NCI-H446 (cell line): ENCODE measurements around the gene CHN1.

Experiments used
- DNase-seq, 2 experiments: peaks; one replicate each; lab custom pipeline; 2025; lab: John Stamatoyannopoulos, UW

Gene CHN1

DNA sequence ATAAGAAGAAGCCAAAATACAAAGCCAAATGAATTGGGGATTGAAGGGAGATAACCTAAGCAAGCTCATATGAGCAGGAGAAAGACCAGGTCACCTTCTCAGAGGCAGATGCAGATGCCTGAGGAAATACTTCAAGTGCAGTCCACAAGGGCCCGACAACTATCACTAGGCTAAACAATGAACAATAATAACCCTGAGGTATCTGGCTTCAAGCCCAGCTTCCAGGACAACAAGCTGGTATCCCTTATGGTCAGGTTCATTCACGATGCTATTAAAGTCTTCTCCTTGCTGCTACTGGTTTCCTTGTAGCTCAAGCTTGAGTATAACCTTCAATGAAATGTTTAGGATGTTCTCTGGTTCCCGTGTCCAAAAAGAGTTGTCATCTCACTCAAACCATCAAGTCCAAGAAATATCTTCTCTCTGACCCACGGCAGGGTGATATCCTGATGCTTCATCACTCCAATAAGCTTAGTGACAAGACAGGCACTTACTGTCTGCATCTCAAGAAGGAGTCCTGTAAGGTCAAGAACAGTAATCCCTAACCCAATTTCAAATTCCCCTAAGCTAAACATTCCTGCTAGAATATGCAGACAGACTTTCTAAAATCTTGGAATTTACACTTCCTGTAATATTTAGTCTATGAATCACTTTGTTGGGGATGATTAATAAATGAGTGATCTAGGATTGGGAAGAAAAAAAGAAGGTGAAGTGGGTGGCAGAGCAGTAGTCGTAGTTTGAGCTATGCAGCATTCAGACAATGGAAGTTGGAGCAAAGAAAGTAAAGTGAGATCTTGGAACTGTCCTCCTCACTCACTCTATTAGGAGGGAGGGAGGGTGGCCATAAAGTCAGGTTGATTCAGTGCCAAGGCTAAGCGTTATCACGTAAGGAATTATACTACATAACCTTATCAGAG, 33.1 kb downstream of the CHN1 start:
- peak in 1 of 2 experiments; percentile 8 for DNase-seq

DNA sequence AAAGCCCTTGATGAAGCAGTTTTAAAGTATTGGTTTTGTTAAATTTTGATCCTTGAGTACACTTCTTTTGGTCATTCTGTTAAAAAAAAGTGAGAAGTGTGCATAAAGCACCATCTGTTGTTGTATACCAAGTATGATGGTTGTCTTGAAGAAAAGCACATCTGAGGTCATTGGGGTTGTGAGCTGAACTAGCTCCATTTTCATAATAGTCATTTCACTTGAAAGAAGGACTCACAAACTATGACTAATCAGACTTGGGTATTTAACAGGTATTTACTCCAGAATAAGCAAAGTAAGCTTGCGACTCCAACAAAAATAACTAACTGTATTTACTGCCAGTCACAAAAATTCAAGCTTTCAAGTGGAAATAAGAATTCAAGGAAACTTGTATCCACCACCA, 35.1 kb downstream of the CHN1 start:
- DNase-seq = no peak

DNA sequence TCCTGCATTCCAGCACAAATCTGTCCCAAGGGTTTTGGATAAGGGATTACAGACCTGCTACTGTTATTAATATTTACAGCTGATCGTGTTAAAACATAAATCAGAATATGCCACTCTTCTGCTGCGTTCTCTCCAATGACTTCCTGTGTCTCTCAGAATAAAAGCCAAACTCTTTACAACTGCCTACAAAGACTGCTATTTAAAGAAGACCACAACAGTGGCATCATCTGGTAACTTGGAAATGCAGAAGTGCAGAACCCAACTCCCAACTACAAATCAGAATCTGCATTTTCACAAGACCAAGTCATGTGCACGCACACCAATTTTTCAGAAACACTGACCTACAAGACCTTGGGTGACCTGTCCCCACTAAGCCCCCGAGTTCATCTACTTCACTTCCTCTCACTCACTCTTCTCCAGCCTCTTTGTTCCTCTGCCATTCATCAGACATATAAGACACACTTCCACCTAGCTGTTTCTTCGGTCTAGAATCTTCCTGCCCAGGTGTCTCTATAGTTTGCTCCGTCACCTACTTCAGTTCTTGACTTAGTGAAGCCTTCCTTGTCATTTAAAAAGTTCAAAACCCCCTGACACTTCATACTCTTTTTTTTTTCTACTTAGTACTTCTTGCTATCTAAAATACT, 36.0 kb downstream of the CHN1 start:
- no peak for DNase-seq

DNA sequence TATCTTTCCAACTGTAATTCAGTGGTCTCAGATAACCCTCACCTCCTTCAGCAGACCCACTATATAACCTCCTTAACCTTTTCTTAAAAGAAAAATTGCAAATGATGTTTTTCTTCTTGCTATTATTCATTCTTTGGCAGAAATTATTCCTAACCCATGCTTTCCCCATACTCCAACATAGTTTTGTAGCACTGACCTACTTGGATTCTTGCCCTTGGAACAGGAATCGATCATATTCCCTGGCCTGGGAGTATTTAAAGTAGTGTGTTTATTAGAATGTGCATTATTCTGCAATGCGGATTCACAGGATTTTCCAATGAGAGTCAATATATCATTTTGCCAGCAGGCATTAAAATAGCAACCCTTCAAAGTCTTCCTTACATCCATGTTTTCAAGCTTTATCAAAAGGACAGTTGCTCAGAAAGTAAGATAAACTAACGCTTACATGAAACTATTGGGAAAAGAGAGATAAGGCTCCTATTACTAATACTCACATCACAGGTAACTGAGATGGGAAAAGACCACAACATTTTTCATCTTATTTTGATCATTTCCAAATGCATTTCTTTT, 37.4 kb downstream of the CHN1 start:
- DNase-seq = no peak

DNA sequence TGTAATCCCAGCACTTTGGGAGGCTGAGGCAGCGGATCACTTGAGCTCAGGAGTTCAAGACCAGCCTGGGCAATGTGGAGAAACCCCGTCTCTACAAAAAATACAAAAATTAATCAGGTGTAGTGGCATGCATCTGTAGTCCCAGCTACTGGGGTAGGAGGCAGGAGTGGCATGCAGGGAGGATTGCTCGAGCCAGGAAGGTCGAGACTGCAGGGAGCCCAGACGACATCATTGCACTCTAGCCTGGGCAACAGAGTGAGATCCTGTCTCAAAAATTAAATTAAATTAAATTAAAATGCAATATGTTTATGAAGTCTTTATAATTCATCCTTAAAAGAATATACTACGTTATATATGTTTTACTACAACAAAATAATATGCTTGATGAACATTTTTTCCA, 38.1 kb downstream of the CHN1 start:
- DNase-seq = no peak

DNA sequence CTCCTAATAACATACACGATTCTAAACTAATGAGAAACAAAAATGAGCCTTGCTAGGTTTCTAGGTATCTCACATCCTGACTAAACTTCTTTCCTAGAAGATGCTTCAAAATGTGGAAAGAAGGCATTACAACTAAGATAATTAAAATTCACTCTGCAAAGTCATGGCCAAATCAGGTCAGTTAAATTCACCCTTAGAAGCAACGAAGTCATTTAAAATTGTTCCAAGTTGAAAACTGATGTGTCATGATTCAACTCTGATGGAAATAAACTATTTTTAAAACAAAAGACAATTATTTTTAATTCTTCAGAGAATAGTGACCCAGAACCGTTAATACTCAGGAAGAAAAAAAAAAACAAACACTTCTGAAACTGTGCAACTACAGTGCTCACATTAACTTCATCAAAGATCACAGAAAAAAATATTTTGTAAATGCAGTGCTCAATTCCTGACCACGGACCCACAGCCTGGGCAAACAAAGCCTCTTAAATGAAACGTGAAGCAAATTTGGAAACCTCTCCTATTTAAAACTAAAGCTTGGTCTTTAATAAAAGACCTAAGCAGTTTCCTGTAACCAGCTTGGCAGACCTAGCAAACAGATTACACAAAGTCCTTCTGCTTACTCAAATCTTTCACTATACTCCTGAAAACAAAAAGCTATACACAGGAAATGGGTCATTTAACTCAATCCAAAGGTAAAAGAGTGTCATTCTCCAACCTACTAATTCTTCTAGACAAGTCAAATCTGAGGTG, 39.0 kb downstream of the CHN1 start:
- peak in 1 of 2 experiments; percentile 38 for DNase-seq

DNA sequence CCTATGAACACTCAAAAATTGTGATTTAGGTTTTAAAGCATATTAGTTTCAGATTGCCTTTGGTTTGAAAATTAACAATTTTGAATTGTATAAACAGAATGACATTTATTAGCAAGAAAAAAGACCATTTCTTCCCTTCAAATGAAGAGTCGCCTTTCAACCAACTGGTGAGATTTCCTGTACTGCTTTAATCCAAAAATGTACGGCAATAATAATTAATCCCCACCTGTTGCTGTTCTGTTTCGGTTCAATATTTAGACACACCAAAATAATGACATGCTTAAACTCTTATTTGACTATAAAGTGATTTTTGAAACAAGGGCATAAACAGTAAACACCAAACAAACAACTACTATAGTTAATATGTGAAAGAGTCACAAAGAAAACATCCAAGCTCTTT, 39.6 kb downstream of the CHN1 start:
- DNase-seq = no peak

DNA sequence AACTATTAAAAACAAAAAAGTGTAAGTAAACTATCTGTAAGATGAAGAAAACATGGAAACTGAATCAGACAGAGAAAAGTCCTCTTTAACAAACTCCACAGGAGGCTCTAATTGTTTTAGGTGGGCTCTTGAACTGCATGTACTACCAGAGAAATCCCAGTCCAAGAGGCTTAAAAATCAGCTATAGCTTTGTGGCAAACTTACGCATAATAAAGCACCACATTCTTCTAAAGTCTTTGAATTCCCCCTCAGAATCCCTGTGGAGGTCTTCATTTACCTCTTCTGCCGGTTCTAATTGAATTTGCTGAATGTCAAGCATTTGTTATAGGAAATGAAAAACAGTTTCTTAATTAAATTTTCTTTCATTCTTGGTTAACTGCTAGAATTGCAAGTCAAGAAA, 40.8 kb downstream of the CHN1 start:
- no peak for DNase-seq

DNA sequence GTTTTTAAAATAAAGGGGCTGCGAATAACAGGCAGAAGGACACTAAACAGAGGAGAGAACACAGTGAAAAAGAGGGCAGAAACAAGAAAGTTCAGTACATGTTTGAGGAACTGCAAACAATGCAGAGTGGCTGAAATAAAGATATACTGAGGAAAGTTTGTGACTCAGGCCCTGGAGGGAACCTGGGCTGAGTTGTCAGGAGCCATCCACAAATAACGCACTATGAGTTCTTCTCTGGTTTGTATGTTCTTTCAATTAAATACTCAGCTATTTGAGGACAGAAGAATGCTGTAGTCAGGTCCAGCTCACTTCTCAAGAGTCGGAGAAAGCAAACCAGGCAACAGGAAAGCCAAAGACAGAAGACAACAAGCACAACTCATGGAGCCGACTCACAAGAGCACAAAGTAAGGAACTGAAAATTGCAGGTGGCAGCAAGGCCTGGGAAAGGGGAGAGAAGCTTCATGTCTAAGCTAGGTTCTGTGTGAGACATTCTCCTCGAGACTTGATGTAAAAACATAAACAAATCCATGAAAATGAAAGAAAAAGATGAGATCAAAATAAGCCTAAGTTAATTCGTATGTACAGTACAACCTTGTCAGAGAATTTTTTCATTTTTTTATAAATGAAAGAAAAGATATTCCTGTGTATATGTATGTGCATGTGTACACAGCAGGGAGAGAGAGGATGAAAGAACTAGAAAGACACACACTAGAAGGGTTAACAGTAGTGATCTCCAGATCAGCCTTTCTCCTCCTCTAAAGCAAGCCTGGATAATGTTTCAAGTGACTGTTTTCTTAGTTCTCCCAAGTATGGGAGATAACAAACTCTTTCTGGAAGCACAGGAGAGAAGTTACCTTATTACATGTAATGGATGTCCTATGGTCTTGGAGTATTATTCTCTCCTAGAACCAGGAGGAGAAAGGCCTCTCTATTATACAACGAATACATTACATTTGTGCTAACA, 41.5 kb downstream of the CHN1 start:
- DNase-seq = no peak

DNA sequence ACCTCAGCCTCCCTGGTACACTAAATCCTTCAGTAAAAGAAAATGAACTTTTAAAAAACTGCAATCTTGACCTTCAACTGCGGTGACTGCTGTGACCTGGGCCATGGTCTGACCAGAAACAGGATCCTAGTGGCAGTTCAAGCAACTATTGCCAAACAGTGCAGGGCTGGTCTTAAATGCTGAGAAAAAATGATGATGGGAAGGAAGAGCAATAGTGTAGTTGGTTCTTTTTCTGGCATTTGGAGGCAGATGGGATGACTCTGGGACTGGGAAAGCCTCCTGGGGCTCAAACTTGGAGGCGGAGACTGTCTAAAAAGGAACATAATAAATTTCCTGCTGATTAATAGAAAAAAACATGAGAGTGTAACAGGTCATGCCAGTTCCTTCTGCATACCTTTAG, 45.4 kb downstream of the CHN1 start:
- DNase-seq = no peak

DNA sequence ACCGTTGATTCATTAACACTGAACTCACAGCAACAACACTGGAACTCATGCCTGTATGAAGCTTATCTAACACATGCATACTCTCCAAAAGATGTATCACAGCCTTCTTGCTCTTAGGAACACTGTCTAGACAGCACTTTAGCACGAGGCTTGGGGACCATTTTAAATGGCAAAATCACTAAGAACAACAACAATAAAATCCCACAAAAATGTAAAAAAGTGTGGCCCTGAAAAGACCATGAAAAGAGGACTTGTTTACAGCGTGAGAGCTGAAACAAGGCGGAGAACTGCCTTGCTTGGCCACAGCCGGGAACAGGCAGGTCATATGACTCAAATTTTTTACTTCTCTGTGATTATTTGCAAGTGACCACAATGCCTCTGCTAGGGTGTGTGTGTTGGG, 48.1 kb downstream of the CHN1 start:
- no peak for DNase-seq

DNA sequence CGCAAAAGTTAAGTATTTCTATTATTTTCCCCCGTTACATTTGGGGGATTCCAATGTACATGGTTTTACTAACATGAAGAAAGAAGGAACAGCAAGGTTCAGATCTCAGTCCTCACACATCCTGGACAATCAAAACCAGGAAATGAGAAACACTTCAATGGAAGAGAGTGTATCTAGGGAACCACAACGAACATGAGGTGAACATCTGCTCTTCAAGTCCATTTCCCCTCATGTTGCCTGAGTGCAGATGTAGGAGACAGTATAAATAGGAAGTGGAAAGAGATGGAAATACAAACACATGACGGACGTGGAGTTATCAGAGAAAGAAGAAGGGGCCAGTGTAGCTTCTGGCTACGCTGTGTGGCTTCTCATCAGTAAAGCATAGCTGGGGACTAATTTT, 52.6 kb downstream of the CHN1 start:
- DNase-seq = no peak

DNA sequence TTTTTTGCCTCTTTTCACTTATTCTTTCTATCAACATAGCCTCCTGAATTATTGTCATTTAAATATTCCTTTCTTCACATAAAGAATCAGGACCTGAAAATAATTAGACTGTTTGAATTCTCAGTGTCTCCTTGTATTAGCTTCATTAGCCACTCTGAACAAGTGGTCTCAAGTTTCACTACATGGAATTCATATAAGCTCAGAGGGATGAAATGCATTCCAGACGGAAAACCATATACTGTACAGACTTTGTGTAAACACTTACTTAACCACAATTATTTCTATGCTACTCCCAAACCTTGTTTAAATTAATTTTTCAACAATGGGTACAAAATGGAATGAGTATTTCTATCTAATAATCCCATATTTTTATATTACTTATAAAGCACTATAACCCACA, 53.4 kb downstream of the CHN1 start:
- DNase-seq = no peak

DNA sequence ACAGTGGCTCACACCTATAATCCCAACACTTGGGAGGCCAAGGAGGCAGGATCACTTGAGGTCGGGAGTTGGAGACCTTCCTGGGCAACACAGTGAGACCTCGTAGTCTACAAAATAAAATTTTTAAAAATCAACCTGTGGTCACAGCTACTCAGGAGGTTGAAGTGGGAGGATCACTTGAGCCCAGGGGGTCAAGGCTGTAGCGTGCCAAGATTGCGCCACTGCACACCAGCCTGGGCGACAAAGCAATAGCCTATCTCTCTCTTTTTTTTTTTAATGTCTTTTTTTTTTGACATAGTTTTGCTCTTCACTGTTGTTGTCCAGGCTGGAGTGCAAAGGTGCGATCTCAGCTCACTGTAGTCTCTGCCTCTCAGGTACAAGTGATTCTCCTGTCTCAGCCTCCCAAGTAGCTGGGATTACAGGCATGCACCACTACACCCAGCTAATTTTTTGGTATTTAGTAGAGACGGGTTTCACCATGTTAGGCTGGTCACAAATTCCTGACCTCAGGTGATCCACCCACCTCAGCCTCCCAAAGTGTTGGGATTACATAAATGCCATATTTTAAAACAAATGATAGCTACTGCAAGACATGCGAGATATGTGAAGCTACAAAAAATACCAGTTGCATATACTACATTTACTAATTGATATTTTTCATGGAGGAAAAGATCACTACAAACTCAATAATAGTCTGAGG, 55.0 kb downstream of the CHN1 start:
- no peak for DNase-seq

DNA sequence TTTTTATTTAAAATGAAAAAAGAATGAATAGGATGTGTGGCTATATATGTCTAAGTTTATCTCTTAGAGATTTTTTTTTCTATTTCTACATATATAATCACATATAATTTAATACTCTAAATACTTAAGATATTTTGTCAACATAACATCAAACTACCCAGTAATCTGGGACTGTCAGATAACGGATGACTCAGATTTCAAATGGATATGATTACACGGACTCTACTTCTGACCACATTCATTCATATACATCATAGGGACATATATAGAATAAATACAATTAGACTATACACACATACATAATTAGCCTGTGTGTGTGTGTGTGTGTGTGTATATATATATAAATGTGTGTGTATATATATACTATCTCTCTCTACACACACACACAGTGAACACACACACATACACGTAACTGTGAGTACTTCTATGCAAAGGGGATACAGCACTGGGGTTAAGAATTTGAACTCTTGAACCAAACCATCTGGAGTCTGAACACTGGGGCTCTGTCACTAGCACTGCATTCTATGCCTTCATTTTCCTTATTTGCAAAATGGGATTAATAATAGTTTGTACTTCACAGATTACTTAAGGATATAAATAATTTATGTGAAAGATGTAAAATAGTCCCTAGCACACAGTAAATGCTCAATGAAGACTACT, 59.5 kb downstream of the CHN1 start:
- DNase-seq = no peak

DNA sequence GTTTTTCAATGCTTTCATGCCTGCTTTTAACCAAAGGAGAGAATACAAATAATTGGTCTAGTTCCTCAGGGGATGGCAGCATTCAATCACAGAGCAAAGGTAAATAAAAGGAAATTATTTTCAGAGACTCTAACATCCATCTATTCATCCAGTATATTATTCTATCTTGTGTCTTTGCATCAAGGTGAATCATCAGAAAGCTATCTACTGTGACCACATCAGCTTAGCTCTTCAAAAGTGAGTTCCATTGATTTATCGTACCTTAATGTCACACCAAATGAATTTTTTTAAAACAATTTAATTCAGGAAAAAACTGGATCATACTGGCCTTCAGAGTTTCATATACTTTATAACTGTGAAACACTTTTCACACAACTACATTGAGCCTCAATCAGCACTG, 66.1 kb downstream of the CHN1 start:
- no peak for DNase-seq

DNA sequence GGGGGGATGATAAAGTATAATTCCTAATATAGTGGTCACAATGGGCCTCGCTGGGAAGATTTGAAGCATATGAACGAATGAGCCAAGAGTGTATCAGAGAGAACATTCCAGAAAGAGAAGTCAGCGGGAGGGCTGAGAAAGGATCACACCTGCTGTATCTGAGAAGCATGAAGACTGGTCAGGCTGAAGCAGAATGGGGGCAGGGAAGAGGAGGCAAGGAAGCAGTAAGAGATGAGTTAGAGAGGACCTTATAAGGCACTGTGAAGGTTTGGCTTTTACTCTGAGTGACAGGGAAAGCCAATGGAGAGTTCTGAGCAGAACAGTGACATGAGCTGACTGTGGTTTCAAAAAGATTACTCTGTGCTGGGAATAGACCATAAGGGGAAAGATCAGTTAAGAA, 73.5 kb downstream of the CHN1 start:
- DNase-seq = no peak

DNA sequence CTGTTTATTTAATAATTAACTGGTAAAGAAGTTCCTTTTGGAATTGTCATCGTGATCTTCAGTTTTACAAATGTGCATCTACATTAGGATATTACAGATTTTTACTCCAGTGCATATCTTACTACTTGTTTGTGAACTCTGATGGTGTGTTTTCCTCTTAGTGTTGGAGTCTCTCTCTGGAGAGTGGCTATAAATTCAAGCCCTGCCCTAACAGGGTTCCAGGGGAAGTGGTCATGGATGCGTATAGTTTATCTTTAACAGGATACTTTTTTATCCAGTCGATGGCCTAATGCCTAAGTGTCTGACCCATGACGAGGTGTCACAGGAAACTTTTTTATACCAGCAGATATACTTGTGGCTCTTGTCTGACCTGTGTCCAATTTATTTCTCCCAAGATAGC, 75.4 kb downstream of the CHN1 start:
- DNase-seq = no peak

DNA sequence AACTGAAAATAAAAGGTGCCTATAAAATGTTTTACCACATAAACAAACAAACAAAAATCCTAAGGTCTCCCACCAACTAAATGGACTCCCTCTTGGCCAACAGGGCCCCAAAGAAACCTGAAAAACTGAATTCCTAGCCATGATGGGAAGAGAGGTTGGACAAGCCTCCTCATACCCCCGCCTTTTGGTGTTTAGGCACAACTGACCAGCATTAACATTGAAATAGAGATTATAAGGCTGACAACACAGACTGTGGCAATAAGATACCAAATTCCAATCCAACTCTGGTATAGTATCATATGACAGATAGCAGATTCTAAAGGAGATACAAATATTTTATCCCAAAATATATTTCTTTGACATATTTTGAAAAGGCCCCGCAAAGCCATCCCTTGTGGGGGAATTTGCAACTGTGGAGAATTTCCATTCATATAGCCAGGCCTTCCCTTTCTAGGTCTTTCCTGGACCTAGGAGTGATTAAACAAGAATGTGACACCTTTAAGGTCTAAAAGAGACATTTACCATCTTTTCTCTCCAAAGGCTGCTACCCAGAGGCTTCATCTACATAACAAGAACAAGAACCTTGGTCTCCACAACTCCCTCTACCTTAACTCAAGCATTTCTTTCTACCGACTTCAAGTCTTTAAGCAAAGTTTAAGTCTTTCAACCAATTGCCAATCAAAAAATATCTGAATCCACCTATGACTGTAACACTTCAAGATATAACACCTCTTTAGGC, 80.0 kb downstream of the CHN1 start:
- no peak for DNase-seq
